Tibial nerve (tissue), 4 donors: ENCODE data around the gene TNFRSF13B.

Experiments
- EP300 ChIP-seq, 2 donors: sonication (generic); formaldehyde crosslinking; IDR thresholded peaks; one replicate each; pipeline ENCODE4 v1.6.1; 2017; ENCODE audit warnings: antibody characterized with exemption in 2 of 2, mild to moderate bottlenecking in 1 of 2
- POLR2A ChIP-seq, 2 donors: fragments of 450-650 bp; IDR thresholded peaks; one replicate each; pipeline ENCODE4 v1.6.1; 2017; ENCODE audit warnings: antibody characterized with exemption in 2 of 2, mild to moderate bottlenecking in 2 of 2, moderate library complexity in 2 of 2
- TF ChIP-seq, protein P1 (sequence below), 5 experiments: fragments of 200-600 bp in 3 of 5; fragments of 450-650 bp in 2 of 5; sonication (generic) in 3 of 5; IDR thresholded peaks; one replicate each; pipeline ENCODE4 v1.5.1; 2016 to 2019; ENCODE audit warnings: antibody characterized with exemption in 5 of 5, mild to moderate bottlenecking in 3 of 5, moderate library complexity in 2 of 5

DNA sequence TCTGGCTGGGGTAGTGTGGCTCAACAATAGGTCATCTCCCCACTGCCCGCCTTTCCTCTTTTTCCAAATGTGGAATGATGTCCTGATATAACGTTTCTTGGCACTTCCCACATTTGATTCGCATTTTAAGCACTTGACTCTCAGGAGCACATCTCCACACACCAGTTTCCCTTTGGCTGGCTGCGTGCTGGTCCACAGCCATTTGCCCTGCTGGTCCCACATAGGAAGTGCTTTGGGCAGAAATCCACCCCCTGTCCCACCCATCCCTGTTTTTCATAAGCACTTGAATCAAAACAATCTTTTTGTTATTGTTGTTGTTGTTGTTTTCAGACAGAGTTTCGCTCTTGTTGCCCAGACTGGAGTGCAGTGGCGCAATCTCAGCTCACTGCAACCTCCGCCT is 24.0 kb upstream of the TNFRSF13B start:
- TF ChIP-seq, protein P1, sequence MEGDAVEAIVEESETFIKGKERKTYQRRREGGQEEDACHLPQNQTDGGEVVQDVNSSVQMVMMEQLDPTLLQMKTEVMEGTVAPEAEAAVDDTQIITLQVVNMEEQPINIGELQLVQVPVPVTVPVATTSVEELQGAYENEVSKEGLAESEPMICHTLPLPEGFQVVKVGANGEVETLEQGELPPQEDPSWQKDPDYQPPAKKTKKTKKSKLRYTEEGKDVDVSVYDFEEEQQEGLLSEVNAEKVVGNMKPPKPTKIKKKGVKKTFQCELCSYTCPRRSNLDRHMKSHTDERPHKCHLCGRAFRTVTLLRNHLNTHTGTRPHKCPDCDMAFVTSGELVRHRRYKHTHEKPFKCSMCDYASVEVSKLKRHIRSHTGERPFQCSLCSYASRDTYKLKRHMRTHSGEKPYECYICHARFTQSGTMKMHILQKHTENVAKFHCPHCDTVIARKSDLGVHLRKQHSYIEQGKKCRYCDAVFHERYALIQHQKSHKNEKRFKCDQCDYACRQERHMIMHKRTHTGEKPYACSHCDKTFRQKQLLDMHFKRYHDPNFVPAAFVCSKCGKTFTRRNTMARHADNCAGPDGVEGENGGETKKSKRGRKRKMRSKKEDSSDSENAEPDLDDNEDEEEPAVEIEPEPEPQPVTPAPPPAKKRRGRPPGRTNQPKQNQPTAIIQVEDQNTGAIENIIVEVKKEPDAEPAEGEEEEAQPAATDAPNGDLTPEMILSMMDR (IDR thresholded peaks at IDR 0.05): no peak
- TF ChIP-seq EP300 (IDR thresholded peaks at IDR 0.05): no peak
- TF ChIP-seq POLR2A (IDR thresholded peaks at IDR 0.05): no peak
